ENCODE results near the gene ADAMTSL3. TPM values are rescaled to one million over a fixed set of nuclear protein-coding genes. Genes with fewer than 3 reads are reported as not detected.

ADAMTSL3 gene
- total and polyA plus RNA-seq, 2 experiments from 2014 or later = 0.61 to 0.87 TPM

- no peak for TF ChIP-seq CREB1 (CRISPR knock-in tag; IDR thresholded peaks at IDR 0.05; ENCODE audit: low read depth)
- TF ChIP-seq POLR2AphosphoS5 (IDR thresholded peaks at IDR 0.05; ENCODE audit: low read depth) = no peak
- no peak for TF ChIP-seq ZNF331 (CRISPR knock-in tag; IDR thresholded peaks at IDR 0.05; ENCODE audit: low read depth)
- no peak for TF ChIP-seq ZNF114 (CRISPR knock-in tag; IDR thresholded peaks at IDR 0.05)
- no peak for TF ChIP-seq JUNB (IDR thresholded peaks at IDR 0.05; ENCODE audit: unreplicated experiment)
- no peak for TF ChIP-seq EZH2 (IDR thresholded peaks at IDR 0.05; ENCODE audit: low read depth, unreplicated experiment)
- TF ChIP-seq STAT1 (IDR thresholded peaks at IDR 0.05; ENCODE audit: unreplicated experiment) = no peak
These were observed 1.3 kb downstream of the ADAMTSL3 start (continued) for GRCh38 chr15:83655237-83655616.

- peaks cover 48% of the 10 kb centered on the region for H3K27me3 ChIP-seq (ENCODE audit: insufficient read depth)
- Mint-ChIP-seq H3K4me3 (no peak overlapping the region), H3K27me3 (ENCODE audit: insufficient read depth, low read depth, poor library complexity) (peaks cover 34% of the 10 kb centered on the region)
- TF ChIP-seq POLR2AphosphoS5 (IDR thresholded peaks at IDR 0.05; ENCODE audit: low read depth) = no peak
- TF ChIP-seq, protein P1, sequence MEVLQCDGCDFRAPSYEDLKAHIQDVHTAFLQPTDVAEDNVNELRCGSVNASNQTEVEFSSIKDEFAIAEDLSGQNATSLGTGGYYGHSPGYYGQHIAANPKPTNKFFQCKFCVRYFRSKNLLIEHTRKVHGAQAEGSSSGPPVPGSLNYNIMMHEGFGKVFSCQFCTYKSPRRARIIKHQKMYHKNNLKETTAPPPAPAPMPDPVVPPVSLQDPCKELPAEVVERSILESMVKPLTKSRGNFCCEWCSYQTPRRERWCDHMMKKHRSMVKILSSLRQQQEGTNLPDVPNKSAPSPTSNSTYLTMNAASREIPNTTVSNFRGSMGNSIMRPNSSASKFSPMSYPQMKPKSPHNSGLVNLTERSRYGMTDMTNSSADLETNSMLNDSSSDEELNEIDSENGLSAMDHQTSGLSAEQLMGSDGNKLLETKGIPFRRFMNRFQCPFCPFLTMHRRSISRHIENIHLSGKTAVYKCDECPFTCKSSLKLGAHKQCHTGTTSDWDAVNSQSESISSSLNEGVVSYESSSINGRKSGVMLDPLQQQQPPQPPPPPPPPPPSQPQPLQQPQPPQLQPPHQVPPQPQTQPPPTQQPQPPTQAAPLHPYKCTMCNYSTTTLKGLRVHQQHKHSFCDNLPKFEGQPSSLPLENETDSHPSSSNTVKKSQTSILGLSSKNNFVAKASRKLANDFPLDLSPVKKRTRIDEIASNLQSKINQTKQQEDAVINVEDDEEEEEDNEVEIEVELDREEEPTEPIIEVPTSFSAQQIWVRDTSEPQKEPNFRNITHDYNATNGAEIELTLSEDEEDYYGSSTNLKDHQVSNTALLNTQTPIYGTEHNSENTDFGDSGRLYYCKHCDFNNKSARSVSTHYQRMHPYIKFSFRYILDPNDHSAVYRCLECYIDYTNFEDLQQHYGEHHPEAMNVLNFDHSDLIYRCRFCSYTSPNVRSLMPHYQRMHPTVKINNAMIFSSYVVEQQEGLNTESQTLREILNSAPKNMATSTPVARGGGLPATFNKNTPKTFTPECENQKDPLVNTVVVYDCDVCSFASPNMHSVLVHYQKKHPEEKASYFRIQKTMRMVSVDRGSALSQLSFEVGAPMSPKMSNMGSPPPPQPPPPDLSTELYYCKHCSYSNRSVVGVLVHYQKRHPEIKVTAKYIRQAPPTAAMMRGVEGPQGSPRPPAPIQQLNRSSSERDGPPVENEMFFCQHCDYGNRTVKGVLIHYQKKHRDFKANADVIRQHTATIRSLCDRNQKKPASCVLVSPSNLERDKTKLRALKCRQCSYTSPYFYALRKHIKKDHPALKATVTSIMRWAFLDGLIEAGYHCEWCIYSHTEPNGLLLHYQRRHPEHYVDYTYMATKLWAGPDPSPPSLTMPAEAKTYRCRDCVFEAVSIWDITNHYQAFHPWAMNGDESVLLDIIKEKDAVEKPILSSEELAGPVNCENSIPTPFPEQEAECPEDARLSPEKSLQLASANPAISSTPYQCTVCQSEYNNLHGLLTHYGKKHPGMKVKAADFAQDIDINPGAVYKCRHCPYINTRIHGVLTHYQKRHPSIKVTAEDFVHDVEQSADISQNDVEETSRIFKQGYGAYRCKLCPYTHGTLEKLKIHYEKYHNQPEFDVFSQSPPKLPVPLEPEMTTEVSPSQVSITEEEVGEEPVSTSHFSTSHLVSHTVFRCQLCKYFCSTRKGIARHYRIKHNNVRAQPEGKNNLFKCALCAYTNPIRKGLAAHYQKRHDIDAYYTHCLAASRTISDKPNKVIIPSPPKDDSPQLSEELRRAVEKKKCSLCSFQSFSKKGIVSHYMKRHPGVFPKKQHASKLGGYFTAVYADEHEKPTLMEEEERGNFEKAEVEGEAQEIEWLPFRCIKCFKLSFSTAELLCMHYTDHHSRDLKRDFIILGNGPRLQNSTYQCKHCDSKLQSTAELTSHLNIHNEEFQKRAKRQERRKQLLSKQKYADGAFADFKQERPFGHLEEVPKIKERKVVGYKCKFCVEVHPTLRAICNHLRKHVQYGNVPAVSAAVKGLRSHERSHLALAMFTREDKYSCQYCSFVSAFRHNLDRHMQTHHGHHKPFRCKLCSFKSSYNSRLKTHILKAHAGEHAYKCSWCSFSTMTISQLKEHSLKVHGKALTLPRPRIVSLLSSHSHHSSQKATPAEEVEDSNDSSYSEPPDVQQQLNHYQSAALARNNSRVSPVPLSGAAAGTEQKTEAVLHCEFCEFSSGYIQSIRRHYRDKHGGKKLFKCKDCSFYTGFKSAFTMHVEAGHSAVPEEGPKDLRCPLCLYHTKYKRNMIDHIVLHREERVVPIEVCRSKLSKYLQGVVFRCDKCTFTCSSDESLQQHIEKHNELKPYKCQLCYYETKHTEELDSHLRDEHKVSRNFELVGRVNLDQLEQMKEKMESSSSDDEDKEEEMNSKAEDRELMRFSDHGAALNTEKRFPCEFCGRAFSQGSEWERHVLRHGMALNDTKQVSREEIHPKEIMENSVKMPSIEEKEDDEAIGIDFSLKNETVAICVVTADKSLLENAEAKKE (CRISPR knock-in tag; IDR thresholded peaks at IDR 0.05) = no peak
- TF ChIP-seq, protein P2, sequence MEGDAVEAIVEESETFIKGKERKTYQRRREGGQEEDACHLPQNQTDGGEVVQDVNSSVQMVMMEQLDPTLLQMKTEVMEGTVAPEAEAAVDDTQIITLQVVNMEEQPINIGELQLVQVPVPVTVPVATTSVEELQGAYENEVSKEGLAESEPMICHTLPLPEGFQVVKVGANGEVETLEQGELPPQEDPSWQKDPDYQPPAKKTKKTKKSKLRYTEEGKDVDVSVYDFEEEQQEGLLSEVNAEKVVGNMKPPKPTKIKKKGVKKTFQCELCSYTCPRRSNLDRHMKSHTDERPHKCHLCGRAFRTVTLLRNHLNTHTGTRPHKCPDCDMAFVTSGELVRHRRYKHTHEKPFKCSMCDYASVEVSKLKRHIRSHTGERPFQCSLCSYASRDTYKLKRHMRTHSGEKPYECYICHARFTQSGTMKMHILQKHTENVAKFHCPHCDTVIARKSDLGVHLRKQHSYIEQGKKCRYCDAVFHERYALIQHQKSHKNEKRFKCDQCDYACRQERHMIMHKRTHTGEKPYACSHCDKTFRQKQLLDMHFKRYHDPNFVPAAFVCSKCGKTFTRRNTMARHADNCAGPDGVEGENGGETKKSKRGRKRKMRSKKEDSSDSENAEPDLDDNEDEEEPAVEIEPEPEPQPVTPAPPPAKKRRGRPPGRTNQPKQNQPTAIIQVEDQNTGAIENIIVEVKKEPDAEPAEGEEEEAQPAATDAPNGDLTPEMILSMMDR (conservative IDR thresholded peaks at IDR 0.05; ENCODE audit: low read depth in 2 of 2) = no peak
- TF ChIP-seq ZNF331 (CRISPR knock-in tag; IDR thresholded peaks at IDR 0.05; ENCODE audit: low read depth) = no peak
- no peak for TF ChIP-seq ETS1 (IDR thresholded peaks at IDR 0.05)
- TF ChIP-seq CREB1 (CRISPR knock-in tag; IDR thresholded peaks at IDR 0.05; ENCODE audit: low read depth) = no peak
- TF ChIP-seq EZH2 (IDR thresholded peaks at IDR 0.05; ENCODE audit: low read depth, unreplicated experiment) = no peak
- TF ChIP-seq, protein P3, sequence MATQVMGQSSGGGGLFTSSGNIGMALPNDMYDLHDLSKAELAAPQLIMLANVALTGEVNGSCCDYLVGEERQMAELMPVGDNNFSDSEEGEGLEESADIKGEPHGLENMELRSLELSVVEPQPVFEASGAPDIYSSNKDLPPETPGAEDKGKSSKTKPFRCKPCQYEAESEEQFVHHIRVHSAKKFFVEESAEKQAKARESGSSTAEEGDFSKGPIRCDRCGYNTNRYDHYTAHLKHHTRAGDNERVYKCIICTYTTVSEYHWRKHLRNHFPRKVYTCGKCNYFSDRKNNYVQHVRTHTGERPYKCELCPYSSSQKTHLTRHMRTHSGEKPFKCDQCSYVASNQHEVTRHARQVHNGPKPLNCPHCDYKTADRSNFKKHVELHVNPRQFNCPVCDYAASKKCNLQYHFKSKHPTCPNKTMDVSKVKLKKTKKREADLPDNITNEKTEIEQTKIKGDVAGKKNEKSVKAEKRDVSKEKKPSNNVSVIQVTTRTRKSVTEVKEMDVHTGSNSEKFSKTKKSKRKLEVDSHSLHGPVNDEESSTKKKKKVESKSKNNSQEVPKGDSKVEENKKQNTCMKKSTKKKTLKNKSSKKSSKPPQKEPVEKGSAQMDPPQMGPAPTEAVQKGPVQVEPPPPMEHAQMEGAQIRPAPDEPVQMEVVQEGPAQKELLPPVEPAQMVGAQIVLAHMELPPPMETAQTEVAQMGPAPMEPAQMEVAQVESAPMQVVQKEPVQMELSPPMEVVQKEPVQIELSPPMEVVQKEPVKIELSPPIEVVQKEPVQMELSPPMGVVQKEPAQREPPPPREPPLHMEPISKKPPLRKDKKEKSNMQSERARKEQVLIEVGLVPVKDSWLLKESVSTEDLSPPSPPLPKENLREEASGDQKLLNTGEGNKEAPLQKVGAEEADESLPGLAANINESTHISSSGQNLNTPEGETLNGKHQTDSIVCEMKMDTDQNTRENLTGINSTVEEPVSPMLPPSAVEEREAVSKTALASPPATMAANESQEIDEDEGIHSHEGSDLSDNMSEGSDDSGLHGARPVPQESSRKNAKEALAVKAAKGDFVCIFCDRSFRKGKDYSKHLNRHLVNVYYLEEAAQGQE (IDR thresholded peaks at IDR 0.05; ENCODE audit: unreplicated experiment) = no peak
- TF ChIP-seq NANOG (IDR thresholded peaks at IDR 0.05; ENCODE audit: borderline replicate concordance) = no peak
- no peak for TF ChIP-seq EZH2phosphoT487 (IDR thresholded peaks at IDR 0.05; ENCODE audit: unreplicated experiment)
- TF ChIP-seq JUNB (IDR thresholded peaks at IDR 0.05; ENCODE audit: unreplicated experiment) = no peak
- TF ChIP-seq ZNF114 (CRISPR knock-in tag; IDR thresholded peaks at IDR 0.05) = no peak
These were observed 2.3 kb downstream of the ADAMTSL3 start for GRCh38 chr15:83656192-83656591.

More at GRCh38 chr15:83656192-83656591, 2.3 kb downstream of the ADAMTSL3 start:
- H3K27ac Mint-ChIP-seq = no peak overlapping the region
- H3K9me3 Mint-ChIP-seq = no peaks in the 10 kb centered on the region
- Histone ChIP-seq H3F3A (replicated peaks; ENCODE audit: low read depth) (0 out of 2 replicates have a peak, but pooled peaks cover 4% of the 10 kb centered on the region), H3K4me1 (ENCODE audit: insufficient read depth) (peaks cover 4% of the 10 kb centered on the region; the same call in 1 of the 2 replicates), H3K4me2 (no peak overlapping the region), H3K4me3 (no peak overlapping the region), H3K36me3 (ENCODE audit: insufficient read depth) (no peaks in the 10 kb centered on the region; the same call in 1 of the 2 replicates), H2AFZ (no peak overlapping the region), H3K9me2 (ENCODE audit: insufficient read depth) (no peaks in the 10 kb centered on the region), H3K79me2 (replicated peaks; ENCODE audit: insufficient read depth) (no peaks in the 10 kb centered on the region), H3K27ac (ENCODE audit: low read depth) (no peak overlapping the region), H4K20me1 (replicated peaks; ENCODE audit: insufficient read depth) (no peaks in the 10 kb centered on the region)
- H3K4me1 Mint-ChIP-seq = peaks cover 7% of the 10 kb centered on the region
- DNase-seq (ENCODE audit: low spot score) = no peak
- no peaks in the 10 kb centered on the region; the same call in 2 of the 3 replicates for H3K36me3 Mint-ChIP-seq (ENCODE audit: low read depth)
- no peak for ATAC-seq
